ENCODE data around the gene CEACAM21.

The CEACAM21 gene

DNA sequence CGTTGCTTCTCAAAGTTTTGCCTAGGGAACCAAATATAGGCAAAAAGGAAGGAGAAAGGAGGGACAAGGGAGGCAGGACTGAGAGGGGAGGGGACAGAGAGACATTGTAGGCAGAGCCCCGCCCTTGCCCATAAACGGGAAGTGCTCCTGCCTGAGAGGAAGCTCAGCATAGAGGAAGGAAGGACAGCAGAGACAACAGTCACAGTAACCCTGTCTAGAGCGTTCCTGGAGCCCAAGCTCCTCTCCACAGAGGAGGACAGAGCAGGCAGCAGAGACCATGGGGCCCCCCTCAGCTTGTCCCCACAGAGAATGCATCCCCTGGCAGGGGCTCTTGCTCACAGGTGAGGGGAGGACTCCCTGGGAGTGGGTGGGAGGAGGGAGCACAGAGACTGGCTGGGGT, at the start of gene CEACAM21:
CEACAM21 (plus strand) TSS at position 169 of the 400 bp plus-strand sequence; CDS start at position 278, 109 bp downstream.
- no peaks in the 10 kb centered on the region for H3K27me3 ChIP-seq (ENCODE audit: low read depth)
- in situ Hi-C loops (cut with MboI; ENCODE audit: low sequenced_read_pairs) = no loop called here
- no peaks in the 10 kb centered on the region; the same call in 1 of the 2 replicates for H3K9me3 ChIP-seq
- H3K4me1 ChIP-seq = no peaks in the 10 kb centered on the region
- no peak within 1 kb of the TSS for H3K4me3 ChIP-seq
- DNase-seq (ENCODE audit: low spot score in 2 of 2) = no peak
- no peaks in the 10 kb centered on the region for H3K36me3 ChIP-seq (replicated peaks)

DNA sequence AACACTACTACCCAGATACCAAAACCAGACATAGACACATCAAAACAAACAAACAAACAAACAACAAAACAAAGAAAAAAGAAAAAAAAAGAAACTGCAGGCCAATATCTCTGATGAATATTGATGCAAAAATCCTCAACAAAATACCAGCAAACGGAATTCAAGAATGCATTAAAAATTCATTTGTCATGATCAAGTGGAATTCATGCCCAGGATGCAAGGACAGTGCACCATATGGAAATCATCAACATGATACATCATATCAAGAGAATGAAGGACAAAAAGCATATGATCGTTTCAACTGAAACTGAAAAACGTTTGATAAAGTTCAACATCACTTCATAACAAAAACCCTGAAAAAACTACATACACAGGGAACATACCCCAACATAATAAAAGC, 48.9 kb upstream of the CEACAM21 start:
- in situ Hi-C loops (cut with MboI; ENCODE audit: low sequenced_read_pairs) = no loop called here
- no peak for DNase-seq (ENCODE audit: low spot score in 2 of 2)
- peaks cover 74% of the 10 kb centered on the region for H3K27me3 ChIP-seq (ENCODE audit: low read depth)
- H3K4me1 ChIP-seq = no peaks in the 10 kb centered on the region
- no peaks in the 10 kb centered on the region for H3K36me3 ChIP-seq (replicated peaks)
- H3K9me3 ChIP-seq = no peaks in the 10 kb centered on the region
- no peak overlapping the region for H3K4me3 ChIP-seq

DNA sequence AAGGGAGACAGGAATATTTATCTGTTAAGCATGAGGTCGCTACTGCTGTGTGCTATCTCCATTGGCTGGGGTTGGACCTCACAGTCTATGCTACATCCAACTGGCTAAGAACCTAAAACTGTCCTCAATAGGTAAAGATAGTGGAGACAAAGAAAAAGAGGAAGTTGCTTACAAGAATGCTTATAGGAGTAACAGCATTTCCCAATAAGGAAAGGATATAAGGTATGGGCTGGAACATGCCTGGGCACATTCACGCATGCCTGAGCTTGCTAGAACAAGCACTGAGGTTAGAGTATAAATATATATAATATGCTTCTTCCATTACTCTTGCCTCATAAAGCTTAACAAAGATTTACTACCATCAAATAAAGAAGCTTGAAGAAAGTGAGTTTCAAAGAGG, 47.9 kb upstream of the CEACAM21 start:
- in situ Hi-C loops (cut with MboI; ENCODE audit: low sequenced_read_pairs) = no loop called here
- DNase-seq (ENCODE audit: low spot score in 2 of 2) = no peak
- Histone ChIP-seq H3K4me1 (no peaks in the 10 kb centered on the region), H3K9me3 (no peaks in the 10 kb centered on the region), H3K4me3 (no peak overlapping the region), H3K36me3 (replicated peaks) (no peaks in the 10 kb centered on the region), H3K27me3 (ENCODE audit: low read depth) (peaks cover 64% of the 10 kb centered on the region)

DNA sequence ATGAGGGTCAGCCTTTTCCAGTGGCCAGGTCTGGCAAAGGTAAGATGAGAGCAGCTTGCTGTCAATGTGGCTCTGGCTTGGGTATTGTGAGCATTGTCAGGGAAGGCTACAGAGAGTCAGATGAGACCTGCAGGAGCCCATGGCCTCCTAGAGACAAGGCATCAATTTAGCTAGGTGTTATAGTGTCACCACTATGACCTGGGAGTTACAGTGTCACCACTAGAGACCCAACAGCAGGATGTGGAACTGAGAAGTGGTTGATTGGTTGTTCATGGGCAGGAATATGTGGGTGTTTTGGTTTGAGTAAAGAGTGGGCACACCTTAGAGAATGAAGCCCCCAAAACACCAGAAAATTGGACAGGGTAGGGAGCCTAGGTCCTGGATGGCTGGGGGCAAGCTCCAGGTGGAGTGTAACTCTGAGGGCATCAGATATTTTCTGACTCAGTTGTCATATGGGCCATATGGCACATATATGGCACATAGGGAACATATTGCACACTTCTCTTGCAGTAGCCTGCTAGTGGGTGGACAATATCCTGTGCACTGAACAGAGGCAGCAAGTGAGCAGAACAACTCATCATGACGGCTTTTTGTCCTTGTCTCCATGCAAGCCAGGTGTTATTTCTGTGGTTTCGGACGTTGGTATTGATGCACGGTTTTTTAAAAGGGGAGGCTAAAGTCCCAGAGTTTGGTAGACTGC, 46.3 kb upstream of the CEACAM21 start:
- Histone ChIP-seq H3K9me3 (no peaks in the 10 kb centered on the region), H3K4me3 (no peak overlapping the region), H3K36me3 (replicated peaks) (no peaks in the 10 kb centered on the region), H3K4me1 (no peaks in the 10 kb centered on the region; the same call in 1 of the 2 replicates), H3K27me3 (ENCODE audit: low read depth) (peaks cover 48% of the 10 kb centered on the region)
- in situ Hi-C loops (cut with MboI; ENCODE audit: low sequenced_read_pairs) = no loop called here
- DNase-seq (ENCODE audit: low spot score in 2 of 2) = no peak

DNA sequence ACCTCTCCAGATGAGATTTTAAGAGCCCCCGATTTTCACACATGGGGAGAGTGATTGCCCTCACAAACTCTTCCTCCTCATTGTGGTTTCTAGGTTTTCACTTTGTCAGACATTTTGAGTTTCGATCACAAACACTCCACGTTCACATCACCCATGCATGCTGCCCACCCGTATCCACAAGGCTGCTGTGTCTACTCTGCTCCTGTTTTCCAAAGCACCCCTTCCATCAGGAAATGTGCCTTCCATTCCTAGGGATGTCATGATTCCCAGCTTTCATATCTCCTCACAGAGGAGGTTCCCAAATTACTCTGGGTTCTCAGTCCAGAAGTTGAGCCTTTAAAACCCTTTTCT, 45.8 kb upstream of the CEACAM21 start:
- Histone ChIP-seq H3K4me1 (no peaks in the 10 kb centered on the region; the same call in 1 of the 2 replicates), H3K9me3 (no peaks in the 10 kb centered on the region), H3K4me3 (no peak overlapping the region), H3K27me3 (ENCODE audit: low read depth) (peaks cover 47% of the 10 kb centered on the region), H3K36me3 (replicated peaks) (no peaks in the 10 kb centered on the region)
- in situ Hi-C loops (cut with MboI; ENCODE audit: low sequenced_read_pairs) = no loop called here
- DNase-seq (ENCODE audit: low spot score in 2 of 2) = no peak

DNA sequence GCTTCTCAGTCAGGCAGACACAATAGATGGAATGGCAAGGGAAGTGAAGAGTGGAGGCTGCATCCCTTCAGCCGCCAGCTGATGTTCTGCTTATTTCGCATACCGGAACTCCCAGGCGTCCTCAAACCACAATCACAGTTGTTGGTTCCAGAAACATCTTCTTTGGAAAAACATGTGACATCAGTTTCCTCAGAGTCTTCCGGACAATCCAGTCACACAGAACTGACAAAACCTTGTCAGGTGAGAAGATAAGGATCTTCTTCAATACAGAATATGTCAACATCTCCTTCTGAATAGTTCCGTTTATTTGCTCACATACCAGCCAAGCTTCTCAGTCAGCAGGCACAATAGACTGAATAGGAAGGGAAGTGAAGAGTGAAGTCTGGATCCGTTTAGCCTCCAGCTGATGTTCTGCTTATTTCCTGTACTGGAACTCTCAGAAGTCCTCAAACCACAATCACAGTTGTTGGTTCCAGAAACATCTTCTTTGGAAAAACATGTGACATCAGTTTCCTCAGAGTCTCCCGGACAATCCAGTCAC, 45.1 kb upstream of the CEACAM21 start:
- Histone ChIP-seq H3K9me3 (no peaks in the 10 kb centered on the region), H3K4me3 (no peak overlapping the region), H3K27me3 (ENCODE audit: low read depth) (peaks cover 49% of the 10 kb centered on the region), H3K36me3 (replicated peaks) (no peaks in the 10 kb centered on the region), H3K4me1 (no peaks in the 10 kb centered on the region; the same call in 1 of the 2 replicates)
- in situ Hi-C loops (cut with MboI; ENCODE audit: low sequenced_read_pairs) = no loop called here
- DNase-seq (ENCODE audit: low spot score in 2 of 2) = no peak

DNA sequence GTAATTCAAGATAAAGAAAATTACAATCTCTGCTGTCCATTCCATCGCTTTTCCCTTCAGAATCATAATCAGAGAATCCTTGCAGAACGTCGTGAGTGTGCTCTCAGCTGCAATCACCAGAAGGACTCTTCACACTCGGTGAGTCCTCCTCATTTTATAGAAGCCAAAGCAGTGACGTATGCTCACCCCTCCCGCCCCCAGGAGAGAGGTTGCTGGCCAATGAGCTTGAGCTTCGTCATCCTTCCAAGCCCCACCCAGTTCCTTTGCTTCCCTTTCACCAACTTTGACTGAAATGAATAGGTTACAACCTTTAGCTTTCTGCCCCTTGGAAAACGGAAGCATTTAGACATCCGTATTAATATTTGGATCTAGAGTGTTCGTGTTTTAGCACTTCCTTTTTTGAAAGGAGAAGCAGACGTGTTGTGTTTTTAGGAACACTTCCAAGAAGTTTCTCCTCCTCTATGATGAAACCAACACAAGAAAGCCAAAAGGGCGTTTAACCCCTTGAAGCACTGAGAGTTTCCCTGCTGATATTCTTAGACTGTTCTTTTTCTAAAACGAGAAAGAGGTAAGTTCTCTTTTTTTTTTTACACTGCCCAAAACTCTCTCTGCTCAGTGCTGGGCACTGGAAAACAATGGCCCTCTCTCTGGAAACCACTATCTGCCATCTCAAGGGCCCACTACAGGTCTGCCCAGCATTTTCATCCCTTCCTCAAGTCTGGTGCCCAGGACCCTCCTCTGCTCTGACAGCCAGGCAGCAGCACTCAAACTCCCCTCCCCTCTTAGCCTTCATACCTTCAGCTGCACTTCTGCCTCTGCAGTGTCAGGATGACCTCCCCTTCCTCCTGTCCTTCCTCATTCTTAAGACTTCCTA, 44.3 kb upstream of the CEACAM21 start:
- no peaks in the 10 kb centered on the region for H3K9me3 ChIP-seq
- H3K27me3 ChIP-seq (ENCODE audit: low read depth) = peaks cover 43% of the 10 kb centered on the region
- no peak overlapping the region for H3K4me3 ChIP-seq
- H3K36me3 ChIP-seq (replicated peaks) = no peaks in the 10 kb centered on the region
- peak in 1 of 2 experiments; percentile 18 for DNase-seq (ENCODE audit: low spot score in 2 of 2)
- in situ Hi-C loops (cut with MboI; ENCODE audit: low sequenced_read_pairs) = no loop called here
- no peaks in the 10 kb centered on the region; the same call in 1 of the 2 replicates for H3K4me1 ChIP-seq

DNA sequence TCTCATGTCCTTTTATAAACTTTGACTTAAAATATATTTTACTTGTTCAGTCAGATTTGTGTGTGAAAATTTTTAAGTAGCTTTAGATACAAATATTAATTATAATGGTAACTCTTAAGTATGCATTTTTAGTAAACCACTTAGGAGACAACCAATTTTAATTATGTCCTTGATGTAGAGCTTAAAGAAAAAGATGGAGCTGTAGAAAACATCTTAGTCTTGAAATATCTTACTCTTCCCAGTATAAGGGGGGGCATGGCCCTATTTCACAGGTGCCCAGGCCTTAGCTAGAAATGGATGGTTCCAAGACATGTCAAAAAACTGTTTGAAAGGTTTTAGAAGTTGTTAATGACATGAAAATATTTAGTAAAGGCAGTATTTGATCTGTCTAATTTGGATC, 43.4 kb upstream of the CEACAM21 start:
- no peaks in the 10 kb centered on the region for H3K9me3 ChIP-seq
- in situ Hi-C loops (cut with MboI; ENCODE audit: low sequenced_read_pairs) = no loop called here
- no peak overlapping the region for H3K4me3 ChIP-seq
- no peak for DNase-seq (ENCODE audit: low spot score in 2 of 2)
- H3K4me1 ChIP-seq = no peaks in the 10 kb centered on the region; the same call in 1 of the 2 replicates
- H3K27me3 ChIP-seq (ENCODE audit: low read depth) = peaks cover 35% of the 10 kb centered on the region
- no peaks in the 10 kb centered on the region for H3K36me3 ChIP-seq (replicated peaks)

DNA sequence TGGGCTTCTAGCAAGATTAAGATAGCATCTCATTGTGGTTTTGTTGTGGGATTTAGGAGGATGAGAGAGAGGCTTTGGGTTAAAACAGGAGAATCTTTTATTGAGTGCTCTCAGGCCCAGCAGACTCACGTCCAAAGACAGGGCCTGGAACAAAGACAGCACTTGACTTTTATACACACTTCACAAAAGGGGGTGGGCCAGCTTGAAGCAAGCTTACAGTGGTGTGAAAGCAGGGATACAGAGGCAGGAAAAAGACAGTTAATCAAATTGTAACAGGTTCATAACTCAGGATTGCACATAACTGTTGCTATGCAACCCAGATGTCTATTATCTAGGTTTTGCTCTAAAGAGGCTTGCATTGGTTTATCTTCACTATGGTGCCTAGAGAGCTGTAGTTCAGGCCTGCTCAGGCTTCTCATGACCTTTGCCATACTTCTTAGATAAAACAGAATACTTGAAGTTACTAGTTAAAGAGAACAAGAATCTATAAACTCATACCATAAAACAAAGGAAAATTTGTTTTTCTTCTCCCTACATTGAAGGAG, 42.2 kb upstream of the CEACAM21 start:
- Histone ChIP-seq H3K4me1 (no peaks in the 10 kb centered on the region; the same call in 1 of the 2 replicates), H3K27me3 (ENCODE audit: low read depth) (peaks cover 33% of the 10 kb centered on the region), H3K36me3 (replicated peaks) (no peaks in the 10 kb centered on the region), H3K4me3 (no peak overlapping the region), H3K9me3 (no peaks in the 10 kb centered on the region)
- peak; percentile 9 to 20 for DNase-seq (ENCODE audit: low spot score in 2 of 2)
- in situ Hi-C loops (cut with MboI; ENCODE audit: low sequenced_read_pairs) = no loop called here

DNA sequence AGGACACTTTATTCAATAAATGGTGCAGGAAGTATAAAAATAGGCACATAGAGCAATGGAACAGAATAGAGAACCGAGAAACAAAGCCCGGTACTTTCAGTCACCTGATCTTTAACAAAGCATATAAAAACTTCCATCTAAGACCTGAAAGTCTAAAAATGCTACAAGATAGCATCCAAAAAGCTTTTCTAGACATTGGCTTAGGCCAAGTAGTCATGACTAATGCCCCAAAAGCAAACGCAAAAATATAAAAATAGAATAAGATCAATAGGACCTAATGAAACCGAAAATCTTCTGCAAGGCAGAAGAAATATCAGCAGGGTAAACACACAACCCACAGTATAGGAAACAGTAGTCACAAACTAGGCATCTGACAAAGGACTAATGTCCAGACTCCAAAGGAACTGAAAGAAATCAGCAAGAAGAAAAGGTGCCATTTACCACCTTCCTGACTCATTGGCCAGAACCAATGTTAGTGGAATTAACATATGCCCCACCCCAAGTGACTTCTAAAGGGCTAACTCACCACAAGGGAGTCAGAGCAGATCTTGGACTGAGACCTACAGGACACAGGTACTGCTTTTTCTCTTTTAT, 40.8 kb upstream of the CEACAM21 start:
- DNase-seq (ENCODE audit: low spot score in 2 of 2) = no peak
- no peak overlapping the region for H3K4me3 ChIP-seq
- H3K36me3 ChIP-seq (replicated peaks) = no peaks in the 10 kb centered on the region
- H3K9me3 ChIP-seq = no peaks in the 10 kb centered on the region
- H3K4me1 ChIP-seq = no peaks in the 10 kb centered on the region; the same call in 1 of the 2 replicates
- in situ Hi-C loops (cut with MboI; ENCODE audit: low sequenced_read_pairs) = no loop called here
- peaks cover 25% of the 10 kb centered on the region for H3K27me3 ChIP-seq (ENCODE audit: low read depth)

DNA sequence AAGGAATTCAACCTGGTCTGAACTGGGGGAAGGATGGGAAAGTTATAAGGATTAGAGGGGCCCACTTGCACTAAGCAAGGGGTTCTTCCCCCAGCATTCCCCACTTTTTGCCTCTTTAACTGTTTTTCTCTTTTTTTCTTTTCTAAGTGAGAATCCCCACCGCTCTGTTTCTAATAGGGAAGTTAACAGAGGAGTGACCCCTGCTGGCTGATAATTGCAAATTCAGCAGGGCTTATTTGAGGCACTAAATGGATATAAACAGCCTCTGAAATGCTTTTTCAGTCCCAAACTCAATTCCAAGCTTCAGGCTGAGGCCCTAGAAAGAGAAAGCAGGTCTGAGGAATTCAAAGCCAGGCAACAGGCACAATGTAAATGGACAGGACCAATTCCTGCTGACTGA, 38.2 kb upstream of the CEACAM21 start:
- H3K36me3 ChIP-seq (replicated peaks) = no peaks in the 10 kb centered on the region
- H3K27me3 ChIP-seq (ENCODE audit: low read depth) = peaks cover 10% of the 10 kb centered on the region
- in situ Hi-C loops (cut with MboI; ENCODE audit: low sequenced_read_pairs) = no loop called here
- H3K9me3 ChIP-seq = no peaks in the 10 kb centered on the region
- no peaks in the 10 kb centered on the region; the same call in 1 of the 2 replicates for H3K4me1 ChIP-seq
- no peak for DNase-seq (ENCODE audit: low spot score in 2 of 2)
- no peak overlapping the region for H3K4me3 ChIP-seq

DNA sequence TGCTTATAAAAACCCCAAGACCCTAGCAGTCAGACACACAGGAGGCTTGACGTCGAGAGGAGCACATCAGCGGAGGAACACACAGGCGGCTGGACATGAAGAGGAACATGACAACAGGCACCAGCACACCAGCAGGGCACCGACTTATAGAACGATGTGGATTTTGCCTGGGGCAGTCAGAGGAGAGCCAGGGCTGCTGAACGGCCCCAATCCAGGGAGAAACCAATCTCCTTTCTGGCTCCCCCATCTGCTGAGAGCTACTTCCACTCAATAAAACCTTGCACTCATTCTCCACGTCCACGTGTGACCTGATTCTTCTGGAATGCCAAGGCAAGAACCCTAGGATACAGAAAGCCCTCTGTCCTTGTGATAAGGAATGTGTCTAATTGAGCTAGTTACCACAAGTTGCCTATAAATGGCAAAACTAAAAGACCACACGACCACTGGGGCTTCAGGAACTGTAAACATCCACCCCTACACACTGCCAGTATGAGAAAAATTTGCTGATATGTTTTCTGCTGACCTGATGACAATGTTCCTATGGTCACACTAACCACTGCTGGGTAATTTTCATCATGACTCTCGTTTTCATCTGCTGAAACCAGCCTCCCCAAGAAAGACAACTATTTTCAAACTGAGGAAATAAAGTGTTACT, 35.8 kb upstream of the CEACAM21 start:
- in situ Hi-C loops (cut with MboI; ENCODE audit: low sequenced_read_pairs) = no loop called here
- Histone ChIP-seq H3K4me3 (no peak overlapping the region), H3K4me1 (no peaks in the 10 kb centered on the region), H3K27me3 (ENCODE audit: low read depth) (peaks cover 7% of the 10 kb centered on the region; the same call in 1 of the 2 replicates), H3K9me3 (no peaks in the 10 kb centered on the region), H3K36me3 (replicated peaks) (no peaks in the 10 kb centered on the region)
- no peak for DNase-seq (ENCODE audit: low spot score in 2 of 2)

DNA sequence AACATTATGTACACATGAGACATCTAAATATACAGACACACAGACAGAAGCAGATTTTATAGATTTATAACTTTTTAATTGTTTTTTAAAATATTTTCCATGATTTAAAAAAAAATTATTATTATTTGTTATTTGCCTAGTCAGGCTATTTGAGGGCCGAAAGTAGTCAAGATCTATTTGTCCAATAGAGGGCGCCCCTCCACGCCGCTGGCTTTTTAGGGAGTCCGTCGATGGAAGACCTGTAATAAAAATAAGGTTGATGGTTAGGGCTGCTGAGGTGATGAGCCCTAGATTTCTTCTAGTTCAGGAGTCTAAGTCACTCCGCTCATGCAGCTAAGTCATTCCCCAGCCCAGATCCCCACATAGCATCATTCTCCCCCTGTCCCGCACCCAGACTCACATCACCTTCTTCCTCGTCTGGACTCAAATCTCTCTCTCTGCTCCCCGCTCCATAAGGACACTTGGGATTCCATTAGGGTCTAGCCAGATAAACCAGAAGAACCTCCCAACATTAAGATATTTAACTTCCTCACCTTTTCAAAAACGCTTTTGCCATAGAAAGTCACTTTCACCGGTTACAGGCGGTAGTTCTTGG, 33.9 kb upstream of the CEACAM21 start:
- H3K4me1 ChIP-seq = no peaks in the 10 kb centered on the region
- DNase-seq (ENCODE audit: low spot score in 2 of 2) = peak; percentile 10 to 71

More for the DNA sequence above, 33.9 kb upstream of the CEACAM21 start:
- H3K36me3 ChIP-seq (replicated peaks) = no peaks in the 10 kb centered on the region
- H3K4me3 ChIP-seq = no peak overlapping the region
- H3K9me3 ChIP-seq = no peaks in the 10 kb centered on the region
- H3K27me3 ChIP-seq (ENCODE audit: low read depth) = peaks cover 7% of the 10 kb centered on the region
- in situ Hi-C loops (cut with MboI; ENCODE audit: low sequenced_read_pairs) = no loop called here

Measured in HAP-1 (cell line).